SIG-M5 treated with dmso at 0.1 percent for 504 hours (cell line): ENCODE results near the gene FBXO9.
"Not testable (repeated sequence)": the region's sequence is repeated elsewhere in the genome, so short reads cannot be mapped to it uniquely, and the experiment has no call there.

Experiments
- DNase-seq: peaks from one replicate; lab custom pipeline; 2025; ENCODE audit not compliant: unreplicated experiment; lab: John Stamatoyannopoulos, UW

The FBXO9 gene

DNA sequence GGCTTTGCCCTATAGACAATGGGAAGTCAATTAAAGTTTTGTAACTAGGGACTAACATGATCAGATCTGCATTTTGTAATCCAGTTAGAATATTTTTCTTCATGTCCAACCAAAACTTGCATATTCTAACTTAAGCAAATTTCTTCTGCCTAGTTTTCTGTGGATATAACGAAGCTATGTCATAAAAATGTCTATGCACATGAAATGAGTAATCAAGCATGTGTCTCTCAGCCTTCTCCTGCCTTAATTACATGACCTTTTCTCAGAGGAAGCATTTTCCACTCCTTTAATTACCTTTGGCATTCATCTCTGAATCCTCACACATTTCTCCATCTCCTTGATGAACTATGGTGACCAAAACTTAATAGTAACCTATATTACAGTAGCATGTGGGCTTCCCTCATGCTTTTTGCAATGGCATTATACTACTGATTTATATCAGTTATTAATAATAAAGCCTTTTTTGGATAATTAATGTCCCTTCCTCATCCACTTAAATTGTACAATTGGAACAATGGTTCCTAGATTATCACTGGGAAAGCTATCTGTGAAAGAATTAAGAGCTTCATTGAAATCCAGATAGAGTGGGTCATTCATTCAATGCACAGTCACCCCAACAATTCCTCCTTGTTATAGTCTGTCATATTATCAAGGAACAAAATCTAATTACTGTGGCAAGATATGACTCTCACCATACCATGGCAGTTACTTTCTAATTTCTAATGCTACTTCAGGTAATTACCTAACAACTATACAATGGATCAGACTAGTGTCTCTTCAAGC is 19.1 kb upstream of the FBXO9 start:
- DNase-seq, result no peak

- DNase-seq, result no peak
Measured at GRCh38 chr6:53048431-53049195, 16.6 kb upstream of the FBXO9 start.

DNA sequence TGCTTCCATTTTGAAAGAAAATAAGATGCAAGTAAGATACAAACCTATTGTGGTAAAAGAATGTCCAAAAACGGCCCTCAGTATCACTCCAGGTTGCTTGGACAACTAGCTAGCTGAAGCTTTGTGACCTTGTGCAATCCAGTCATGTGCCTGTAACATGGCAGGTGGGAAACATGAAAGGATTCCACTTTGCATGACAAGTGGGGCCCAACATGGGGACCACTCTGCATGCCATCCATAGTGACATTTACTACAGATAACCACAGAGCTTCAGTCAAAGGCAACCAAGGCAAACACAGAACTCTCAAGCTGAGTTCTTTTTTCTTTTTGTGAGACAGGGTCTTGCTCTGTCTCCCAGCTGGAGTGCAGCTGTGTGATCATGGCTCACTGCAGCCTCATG is 15.8 kb upstream of the FBXO9 start:
- no peak for DNase-seq

GRCh38 chr6:53052152-53052551 is 13.1 kb upstream of the FBXO9 start:
- DNase-seq, result not testable (repeated sequence)

GRCh38 chr6:53054532-53054931 is 10.7 kb upstream of the FBXO9 start:
- DNase-seq, result no peak

DNA sequence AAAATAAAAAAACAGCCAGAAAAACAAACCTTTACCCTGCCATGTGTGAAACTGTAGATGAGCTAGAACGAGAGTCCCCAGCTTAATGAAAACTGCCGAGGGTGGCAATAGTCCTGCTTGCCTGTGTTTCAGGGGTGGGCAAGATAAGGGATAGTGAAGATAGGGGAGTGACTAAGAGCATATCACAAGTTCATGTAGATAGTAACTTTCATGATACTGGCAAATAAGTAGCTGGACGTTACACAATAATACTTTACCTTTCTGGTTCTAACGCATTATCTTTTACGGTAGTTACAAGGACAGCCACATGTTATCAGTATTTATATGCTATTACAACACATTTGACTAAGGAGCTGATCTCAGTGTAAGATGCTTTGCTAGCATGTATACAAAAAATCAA is 9.3 kb upstream of the FBXO9 start:
- no peak for DNase-seq

DNA sequence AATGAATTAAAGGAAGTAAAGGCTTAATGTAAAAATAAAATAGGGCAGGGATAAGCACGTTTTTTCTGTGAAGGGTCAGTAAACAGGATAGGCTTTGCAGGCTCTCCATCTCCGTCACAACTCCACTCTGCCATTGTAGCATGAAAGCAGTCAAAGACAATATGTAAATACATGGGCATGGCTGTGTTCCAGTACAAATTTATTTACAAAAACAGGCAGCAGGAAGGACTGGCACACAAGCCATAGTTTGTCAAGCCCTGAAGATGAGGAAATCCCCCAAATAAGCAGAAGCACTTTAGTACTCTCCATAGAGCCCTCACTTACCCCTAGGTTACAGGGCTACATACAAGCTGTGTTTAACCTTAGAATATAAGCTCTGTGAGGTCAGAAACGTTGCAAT is 8.9 kb upstream of the FBXO9 start:
- DNase-seq, result peak; percentile 10

- DNase-seq, result no peak
Measured at GRCh38 chr6:53058388-53059195, 6.6 kb upstream of the FBXO9 start.

DNA sequence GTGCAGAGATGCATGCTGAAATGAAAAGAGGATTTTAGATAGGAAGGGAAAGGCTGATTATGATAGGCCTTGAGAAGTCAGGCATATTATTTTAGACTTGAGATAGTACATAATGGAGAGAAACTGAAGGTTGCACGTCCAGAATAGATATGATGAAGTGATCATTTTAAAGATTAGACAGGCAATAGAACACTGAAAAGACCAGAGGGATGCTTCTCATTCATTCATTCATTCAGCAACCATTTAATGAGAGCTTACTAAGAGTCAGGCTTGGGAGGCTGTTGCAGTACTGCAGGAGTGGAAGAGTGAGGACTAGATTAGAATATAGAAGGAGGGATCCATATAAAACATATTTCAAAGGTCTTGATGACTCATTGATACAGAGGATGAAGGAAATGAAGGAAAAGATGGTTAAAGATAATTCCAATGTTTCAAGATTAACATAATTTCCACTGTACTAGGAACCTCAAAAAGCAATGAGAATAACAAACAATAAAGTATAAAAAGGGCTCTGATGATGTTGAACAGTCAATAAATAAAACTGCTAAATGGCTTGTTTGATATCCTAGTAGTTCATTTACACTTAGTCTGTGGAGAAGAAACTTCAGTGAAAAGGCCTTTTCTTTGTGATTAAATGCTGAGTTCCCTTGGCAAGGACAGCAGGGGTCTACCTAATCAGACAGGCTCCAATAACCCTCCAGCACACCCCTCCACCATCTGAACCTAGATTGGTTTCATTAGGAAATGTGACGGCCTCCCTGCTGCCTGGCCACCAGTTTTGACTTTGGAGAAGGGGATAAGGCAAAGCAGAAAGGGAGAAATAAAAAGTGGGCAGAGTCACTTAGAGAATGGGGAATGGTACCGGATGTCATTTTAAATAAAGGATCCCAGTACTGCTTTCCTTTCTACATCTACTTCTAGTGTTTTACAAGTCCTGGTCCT is 5.3 kb upstream of the FBXO9 start:
- DNase-seq, result no peak

DNA sequence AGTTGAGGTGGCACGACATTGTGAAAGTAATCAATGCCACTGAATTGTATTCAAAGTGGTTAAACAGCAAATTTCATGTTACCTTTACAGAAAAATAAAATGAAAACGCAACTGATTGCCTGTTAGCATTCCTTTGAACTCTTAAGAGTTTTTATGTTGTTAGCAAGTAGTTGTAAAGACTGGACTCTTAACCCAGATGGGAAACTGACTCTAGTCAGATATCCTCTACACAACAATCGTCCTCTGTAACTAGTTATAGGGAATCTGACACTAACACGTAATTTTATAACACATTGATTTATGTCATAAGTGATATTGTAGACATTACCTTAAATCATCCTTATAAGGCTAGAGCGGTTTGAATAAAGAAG is 3.0 kb upstream of the FBXO9 start:
- DNase-seq, result no peak

DNA sequence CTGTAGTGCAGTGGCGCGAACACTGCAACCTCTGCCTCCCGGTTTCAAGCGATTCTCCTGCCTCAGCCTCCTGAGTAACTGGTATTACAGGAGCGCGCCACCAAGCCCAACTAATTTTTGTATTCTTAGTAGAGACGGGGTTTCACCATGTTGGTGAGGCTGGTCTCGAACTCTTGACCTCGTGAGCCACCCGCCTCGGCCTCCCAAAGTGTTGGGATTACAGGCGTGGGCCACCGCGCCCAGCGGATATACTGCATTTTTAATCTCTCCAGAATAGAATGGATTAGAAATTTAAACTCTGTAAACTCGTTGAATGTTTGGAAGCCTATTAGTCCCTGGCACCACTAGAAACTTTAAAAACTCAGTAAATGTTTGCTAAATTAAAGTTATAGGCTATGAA is 949 bp upstream of the FBXO9 start:
- DNase-seq, result not testable (repeated sequence)

DNA sequence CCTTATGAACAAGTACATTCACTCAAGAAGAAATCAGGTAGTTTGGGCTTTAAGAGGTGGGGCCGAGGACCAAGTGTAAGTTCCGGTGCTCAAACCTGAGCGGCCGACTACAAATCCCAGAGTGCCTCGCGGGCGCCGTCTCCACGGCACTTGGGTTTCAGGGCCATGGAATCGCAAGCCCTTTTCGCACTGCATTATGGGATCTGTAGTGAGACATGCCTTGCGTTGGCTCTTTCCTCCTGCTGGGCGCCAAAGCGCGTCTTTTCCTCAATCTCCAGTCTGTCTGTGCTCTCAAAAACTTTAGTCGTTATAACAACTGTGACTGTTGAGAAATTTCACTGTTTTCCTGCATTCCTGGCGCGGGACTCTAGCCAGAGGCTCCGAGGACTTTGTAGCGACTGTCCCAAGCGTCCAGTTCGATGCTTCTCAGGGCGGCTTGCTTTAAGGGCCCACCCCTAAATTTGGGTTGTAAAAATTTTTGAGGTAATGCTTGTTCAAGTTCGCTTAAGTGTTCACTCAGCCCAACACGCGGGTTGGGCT is 408 bp upstream of the FBXO9 start:
- DNase-seq, result peak; percentile 96

- no peak for DNase-seq
Measured at GRCh38 chr6:53066077-53066417, 843 bp downstream of the FBXO9 start.

GRCh38 chr6:53066874-53067706 is 1.9 kb downstream of the FBXO9 start:
- DNase-seq, result no peak

DNA sequence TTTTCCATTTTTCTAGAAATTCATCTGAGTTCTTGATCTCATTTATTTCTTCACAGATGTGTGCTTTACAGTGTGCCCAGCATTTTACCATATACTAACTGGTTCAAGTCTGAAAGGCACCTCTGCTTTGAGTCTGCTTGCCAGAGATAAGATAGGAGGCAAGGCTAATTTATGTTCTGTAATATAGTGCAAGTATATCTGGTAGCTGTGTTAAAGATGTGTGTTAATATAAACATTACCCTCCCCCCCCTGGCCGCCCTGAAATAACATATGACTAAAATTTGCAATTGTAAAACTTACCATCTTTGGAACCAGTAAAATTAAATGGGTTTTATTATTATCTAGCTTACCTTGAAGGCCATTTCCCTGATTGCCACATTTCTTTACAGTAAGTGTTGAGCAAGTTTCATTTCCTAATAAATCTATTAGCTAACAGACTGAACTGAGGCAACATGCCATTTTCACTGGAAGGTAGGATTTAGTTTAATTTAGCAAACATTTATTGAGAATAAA is 2.7 kb downstream of the FBXO9 start:
- peak; percentile 44 for DNase-seq

DNA sequence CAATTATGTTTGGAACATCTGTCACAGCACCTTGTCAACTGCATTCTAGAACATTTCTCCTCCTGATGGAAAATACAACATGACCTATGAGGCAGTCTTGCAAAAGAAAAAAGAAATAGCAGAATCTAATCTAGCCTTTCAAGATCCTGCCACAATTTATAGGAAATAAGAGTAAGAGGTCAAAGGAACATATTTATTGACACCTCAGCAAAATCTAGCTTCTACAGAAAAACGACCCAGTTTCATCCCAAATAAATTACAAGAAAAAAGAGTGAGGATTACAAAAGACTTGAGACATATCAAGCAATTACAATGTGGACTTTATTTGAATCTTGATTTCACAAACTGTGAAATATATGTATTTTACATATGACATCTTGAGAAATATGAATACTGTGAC is 4.2 kb downstream of the FBXO9 start:
- DNase-seq, result no peak

DNA sequence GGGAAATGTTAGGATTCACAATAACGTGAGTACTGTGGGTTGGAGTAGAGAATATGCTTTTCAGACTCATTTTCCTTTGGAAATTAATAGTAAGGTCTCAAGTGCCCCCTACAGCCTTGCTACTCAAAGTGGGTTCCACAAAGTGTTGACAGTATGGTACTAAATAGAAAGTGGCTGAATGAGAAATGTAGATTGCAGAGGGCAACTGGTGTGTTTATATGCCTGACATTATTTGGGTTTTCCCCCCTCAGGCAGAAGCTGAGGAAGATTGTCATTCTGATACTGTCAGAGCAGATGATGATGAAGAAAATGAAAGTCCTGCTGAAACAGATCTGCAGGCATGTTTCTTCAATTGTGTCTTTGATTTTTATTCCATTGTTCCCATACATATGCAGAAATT is 5.6 kb downstream of the FBXO9 start:
- no peak for DNase-seq

DNA sequence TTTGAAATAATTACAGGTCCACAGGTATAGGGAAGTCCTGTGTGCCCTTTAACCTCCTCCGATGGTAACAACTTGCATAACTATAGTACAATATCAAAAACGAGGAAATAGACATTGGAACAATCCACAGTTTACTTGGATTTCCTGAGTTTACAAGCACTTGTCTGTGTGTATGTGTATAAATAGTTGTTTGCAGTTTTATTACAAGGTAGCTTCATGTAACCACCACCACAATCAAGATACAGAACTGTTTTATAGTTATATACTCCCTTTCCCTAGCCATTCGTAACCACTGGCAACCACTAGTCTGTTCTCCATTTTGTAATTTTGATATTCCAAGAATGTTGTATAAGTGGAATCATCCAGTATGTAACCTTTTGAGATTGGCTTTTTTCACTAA is 9.1 kb downstream of the FBXO9 start:
- DNase-seq, result no peak

DNA sequence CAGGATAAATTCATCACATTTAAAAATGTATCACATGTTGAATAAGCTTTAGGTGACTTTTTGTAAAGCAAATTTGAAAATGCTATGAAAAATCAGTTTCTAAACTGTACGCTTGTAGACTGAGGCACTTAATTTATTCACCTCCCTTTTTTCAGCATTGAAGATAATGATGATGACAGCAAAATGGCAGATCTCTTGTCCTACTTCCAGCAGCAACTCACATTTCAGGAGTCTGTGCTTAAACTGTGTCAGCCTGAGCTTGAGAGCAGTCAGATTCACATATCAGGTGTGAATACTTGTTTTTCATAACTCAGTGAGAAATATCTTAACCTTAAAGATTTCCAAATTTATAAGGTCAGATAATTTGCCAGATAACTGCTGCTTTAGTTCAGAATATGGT is 15.6 kb downstream of the FBXO9 start:
- DNase-seq, result no peak
